ENCODE results near the gene KCNK18.

GRCh38 chr10:117164592-117165537 lies 32.4 kb upstream of the KCNK18 start:
- TF ChIP-seq BACH2 (CRISPR knock-in tag; IDR thresholded peaks at IDR 0.05; ENCODE audit: borderline replicate concordance) (no peak), ZFP30 (CRISPR knock-in tag; IDR thresholded peaks at IDR 0.05) (no peak), ZFP3 (CRISPR knock-in tag; IDR thresholded peaks at IDR 0.05) (no peak), RARB (CRISPR knock-in tag; IDR thresholded peaks at IDR 0.05) (no peak), ISL1 (CRISPR knock-in tag; IDR thresholded peaks at IDR 0.05) (no peak), CSDC2 (CRISPR knock-in tag; IDR thresholded peaks at IDR 0.05) (no peak), PATZ1 (CRISPR knock-in tag; IDR thresholded peaks at IDR 0.05; ENCODE audit: borderline replicate concordance) (no peak), POU6F1 (CRISPR knock-in tag; IDR thresholded peaks at IDR 0.05; ENCODE audit: borderline replicate concordance, low read depth) (no peak), CREB5 (CRISPR knock-in tag; IDR thresholded peaks at IDR 0.05; ENCODE audit: low read depth) (no peak), GLIS3 (CRISPR knock-in tag; IDR thresholded peaks at IDR 0.05) (no peak), ARNTL (CRISPR knock-in tag; IDR thresholded peaks at IDR 0.05; ENCODE audit: borderline replicate concordance, low read depth) (no peak), ESRRG (CRISPR knock-in tag; IDR thresholded peaks at IDR 0.05) (no peak)
